HepG2 (cell line): ENCODE results near the gene FCN3. TPM values are rescaled to one million over a fixed set of nuclear protein-coding genes. Genes with fewer than 3 reads are reported as not detected.

Experiments
- ARNTL ChIP-seq: sonication (generic); formaldehyde crosslinking; IDR thresholded peaks from 2 replicates; pipeline ENCODE4 v1.4.0; 2020; ENCODE audit warnings: mild to moderate bottlenecking, missing genetic modification reagents
- CHD2 ChIP-seq: IDR thresholded peaks from 2 replicates; pipeline ENCODE4 v1.6.1; 2011; ENCODE audit warnings: low read depth, low read length, improper control_type of control experiment
- FLYWCH1 ChIP-seq: sonication (generic); formaldehyde crosslinking; IDR thresholded peaks from 2 replicates; pipeline ENCODE4 v1.8.1; 2023; ENCODE audit warnings: mild to moderate bottlenecking, missing genetic modification reagents
- FOXK1 ChIP-seq: sonication (generic); formaldehyde crosslinking; IDR thresholded peaks from 2 replicates; pipeline ENCODE4 v1.4.0; 2020; ENCODE audit warnings: low read depth, missing genetic modification reagents, borderline replicate concordance
- KLF6 ChIP-seq: IDR thresholded peaks from 2 replicates; pipeline ENCODE4 v1.8.0; 2016; ENCODE audit warnings: missing biosample characterization, missing genetic modification reagents
- KMT2B ChIP-seq: IDR thresholded peaks from 2 replicates; pipeline ENCODE4 v1.6.1; 2016; ENCODE audit warnings: missing genetic modification reagents, missing compliant biosample characterization
- MED13 ChIP-seq: sonication (generic); formaldehyde crosslinking; IDR thresholded peaks from 2 replicates; pipeline ENCODE4 v1.5.0; 2020; ENCODE audit warnings: missing genetic modification reagents
- PLRG1 ChIP-seq: fragments of 450-650 bp; conservative IDR thresholded peaks from 2 replicates; pipeline ENCODE4 v1.6.1; 2016
- SETDB1 ChIP-seq: sonication (generic); formaldehyde crosslinking; IDR thresholded peaks from 2 replicates; pipeline ENCODE4 v1.5.1; 2020; ENCODE audit warnings: missing genetic modification reagents, mild to moderate bottlenecking, borderline replicate concordance
- SSRP1 ChIP-seq: IDR thresholded peaks from 2 replicates; pipeline ENCODE4 v1.6.1; 2016; ENCODE audit warnings: control low read depth
- XRCC5 ChIP-seq: fragments of 200-400 bp; formaldehyde crosslinking; optimal IDR thresholded peaks from 2 replicates; pipeline ENCODE3; 2017; ENCODE audit warnings: mild to moderate bottlenecking, low read length
- ZBTB7B ChIP-seq: sonication (generic); formaldehyde crosslinking; IDR thresholded peaks from 2 replicates; pipeline ENCODE4 v1.4.0; 2020; ENCODE audit warnings: missing genetic modification reagents
- ZNF251 ChIP-seq: sonication (generic); formaldehyde crosslinking; IDR thresholded peaks from 2 replicates; pipeline ENCODE4 v1.9.0; 2021; ENCODE audit warnings: mild to moderate bottlenecking, missing genetic modification reagents
- ZNF3 ChIP-seq: IDR thresholded peaks from 2 replicates; pipeline ENCODE4 v1.7.0; 2017; ENCODE audit warnings: inconsistent platforms
- ZNF577 ChIP-seq: sonication (generic); formaldehyde crosslinking; IDR thresholded peaks from 2 replicates; pipeline ENCODE4 v1.4.0; 2020; ENCODE audit warnings: mild to moderate bottlenecking, low read depth, missing genetic modification reagents, borderline replicate concordance
- ZNF746 ChIP-seq: sonication (generic); formaldehyde crosslinking; IDR thresholded peaks from 2 replicates; pipeline ENCODE4 v1.8.0; 2022; ENCODE audit warnings: mild to moderate bottlenecking, missing genetic modification reagents
- ZNF792 ChIP-seq: IDR thresholded peaks from 2 replicates; pipeline ENCODE4 v1.6.1; 2016
- polyA plus RNA-seq, 8 experiments: library from polyadenylated mRNA; depleted of rRNA in 3 of 8; stranded (reverse) in 7 of 8; unstranded in 1 of 8; fragments of >200 nt; fragmentation: Illumina TruSeq in 4 of 8; extraction: Trizol in 4 of 8; gene quantifications; 2 replicates each; pipeline versions ENCODE4 v1.2.1 to v1.2.3, GENCODE V29; 2011 to 2016; ENCODE audit warnings: low read depth in 4 of 8, missing spikeins in 1 of 8, mixed read lengths in 1 of 8; ENCODE audit not compliant: insufficient read depth in 1 of 8
- total RNA-seq, 5 experiments: library from RNA; depleted of rRNA; stranded (reverse); fragments of >200 nt; fragmentation: Illumina TruSeq; extraction: Trizol; gene quantifications; 2 replicates each; pipeline ENCODE4 v1.2.3, GENCODE V29; 2016; ENCODE audit warnings: low read depth in 1 of 5
- TF ChIP-seq, protein P1 (sequence below): sonication (generic); formaldehyde crosslinking; IDR thresholded peaks from 2 replicates; pipeline ENCODE4 v1.5.1; 2020; ENCODE audit warnings: mild to moderate bottlenecking, missing genetic modification reagents
- TF ChIP-seq, protein P2 (sequence below): sonication (generic); formaldehyde crosslinking; IDR thresholded peaks from 2 replicates; pipeline ENCODE4 v1.4.0; 2020; ENCODE audit warnings: missing genetic modification reagents
- TF ChIP-seq, protein P3 (sequence below): sonication (generic); formaldehyde crosslinking; conservative IDR thresholded peaks from 2 replicates; pipeline ENCODE4 v1.4.0; 2020; ENCODE audit warnings: mild to moderate bottlenecking, missing genetic modification reagents, moderate library complexity
- TF ChIP-seq, protein P4 (sequence below): sonication (generic); formaldehyde crosslinking; IDR thresholded peaks from 2 replicates; pipeline ENCODE4 v1.9.0; 2021; ENCODE audit warnings: missing genetic modification reagents, borderline replicate concordance

Gene FCN3
- total and polyA plus RNA-seq, 2 of the 13 experiments (the other 11 are each of a cell fraction or from before 2014, with no cell fraction given), result not detected

DNA sequence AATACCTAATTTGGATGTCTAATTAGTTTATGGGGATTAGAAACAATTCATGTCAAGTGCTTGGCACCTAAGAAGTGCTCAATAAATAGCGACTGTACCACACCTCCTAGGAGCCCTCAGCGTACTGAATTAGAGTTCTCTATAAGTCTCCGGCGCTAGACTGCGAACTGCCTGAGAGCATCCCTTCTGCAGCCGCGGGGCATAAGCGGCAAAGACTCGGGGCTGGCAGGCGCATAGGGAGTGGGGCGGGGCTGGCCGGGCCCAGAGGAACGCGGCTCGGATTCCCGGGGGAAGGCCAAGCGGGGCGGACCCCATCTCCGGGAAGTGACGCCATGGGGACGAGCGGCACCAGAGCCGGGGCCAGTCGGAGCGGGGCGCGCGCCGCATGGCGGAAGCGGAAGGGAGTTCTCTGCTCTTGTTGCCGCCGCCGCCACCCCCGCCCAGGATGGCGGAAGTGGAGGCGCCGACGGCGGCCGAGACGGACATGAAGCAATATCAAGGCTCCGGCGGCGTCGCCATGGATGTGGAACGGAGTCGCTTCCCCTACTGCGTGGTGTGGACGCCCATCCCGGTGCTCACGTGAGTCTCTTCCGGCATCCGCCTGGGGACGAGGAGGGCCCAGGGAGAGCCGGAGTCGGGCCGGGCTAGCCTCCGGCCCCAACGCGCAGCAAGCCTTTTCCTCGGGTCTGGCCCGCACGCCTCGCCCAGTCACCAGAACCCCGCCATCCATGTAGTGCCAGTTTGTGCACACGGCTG, 52.6 kb downstream of the FCN3 start, which contains the start of gene TMEM222 (continued):
- TF ChIP-seq KLF6, result 0 out of 2 replicates have a peak, but pooled peaks have one; percentile 52
- TF ChIP-seq, protein P1, sequence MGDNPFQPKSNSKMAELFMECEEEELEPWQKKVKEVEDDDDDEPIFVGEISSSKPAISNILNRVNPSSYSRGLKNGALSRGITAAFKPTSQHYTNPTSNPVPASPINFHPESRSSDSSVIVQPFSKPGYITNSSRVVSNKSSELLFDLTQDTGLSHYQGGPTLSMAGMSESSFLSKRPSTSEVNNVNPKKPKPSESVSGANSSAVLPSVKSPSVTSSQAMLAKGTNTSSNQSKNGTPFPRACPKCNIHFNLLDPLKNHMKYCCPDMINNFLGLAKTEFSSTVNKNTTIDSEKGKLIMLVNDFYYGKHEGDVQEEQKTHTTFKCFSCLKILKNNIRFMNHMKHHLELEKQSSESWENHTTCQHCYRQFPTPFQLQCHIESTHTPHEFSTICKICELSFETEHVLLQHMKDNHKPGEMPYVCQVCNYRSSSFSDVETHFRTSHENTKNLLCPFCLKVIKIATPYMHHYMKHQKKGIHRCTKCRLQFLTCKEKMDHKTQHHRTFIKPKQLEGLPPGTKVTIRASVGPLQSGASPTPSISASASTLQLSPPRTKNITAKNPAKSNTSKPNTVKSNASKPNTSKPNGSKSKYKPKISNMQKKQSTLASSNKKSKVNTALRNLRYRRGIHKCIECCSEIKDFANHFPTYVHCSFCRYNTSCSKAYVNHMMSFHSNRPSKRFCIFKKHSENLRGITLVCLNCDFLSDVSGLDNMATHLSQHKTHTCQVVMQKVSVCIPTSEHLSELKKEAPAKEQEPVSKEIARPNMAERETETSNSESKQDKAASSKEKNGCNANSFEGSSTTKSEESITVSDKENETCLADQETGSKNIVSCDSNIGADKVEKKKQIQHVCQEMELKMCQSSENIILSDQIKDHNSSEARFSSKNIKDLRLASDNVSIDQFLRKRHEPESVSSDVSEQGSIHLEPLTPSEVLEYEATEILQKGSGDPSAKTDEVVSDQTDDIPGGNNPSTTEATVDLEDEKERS (CRISPR knock-in tag), result 0 out of 2 replicates have a peak, but pooled peaks have one; percentile 17
- peak; percentile 25; the same call in 1 of the 2 replicates for TF ChIP-seq CHD2
- no peak; the same call in 1 of the 2 replicates for TF ChIP-seq ZNF746 (CRISPR knock-in tag)
- TF ChIP-seq ZBTB7B, result peak; percentile 34; the same call in 1 of the 2 replicates
- TF ChIP-seq, protein P2, sequence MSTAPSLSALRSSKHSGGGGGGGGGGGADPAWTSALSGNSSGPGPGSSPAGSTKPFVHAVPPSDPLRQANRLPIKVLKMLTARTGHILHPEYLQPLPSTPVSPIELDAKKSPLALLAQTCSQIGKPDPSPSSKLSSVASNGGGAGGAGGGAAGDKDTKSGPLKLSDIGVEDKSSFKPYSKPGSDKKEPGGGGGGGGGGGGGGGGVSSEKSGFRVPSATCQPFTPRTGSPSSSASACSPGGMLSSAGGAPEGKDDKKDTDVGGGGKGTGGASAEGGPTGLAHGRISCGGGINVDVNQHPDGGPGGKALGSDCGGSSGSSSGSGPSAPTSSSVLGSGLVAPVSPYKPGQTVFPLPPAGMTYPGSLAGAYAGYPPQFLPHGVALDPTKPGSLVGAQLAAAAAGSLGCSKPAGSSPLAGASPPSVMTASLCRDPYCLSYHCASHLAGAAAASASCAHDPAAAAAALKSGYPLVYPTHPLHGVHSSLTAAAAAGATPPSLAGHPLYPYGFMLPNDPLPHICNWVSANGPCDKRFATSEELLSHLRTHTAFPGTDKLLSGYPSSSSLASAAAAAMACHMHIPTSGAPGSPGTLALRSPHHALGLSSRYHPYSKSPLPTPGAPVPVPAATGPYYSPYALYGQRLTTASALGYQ, result peak; percentile 70; the same call in 1 of the 2 replicates
- TF ChIP-seq ZNF792 (CRISPR knock-in tag), result peak; percentile 85; the same call in 1 of the 2 replicates
- TF ChIP-seq PLRG1, result no peak
- TF ChIP-seq ZNF577 (CRISPR knock-in tag), result no peak
- peak; percentile 43; the same call in 1 of the 2 replicates for TF ChIP-seq ARNTL (CRISPR knock-in tag)
- TF ChIP-seq SETDB1 (CRISPR knock-in tag), result no peak
- TF ChIP-seq MED13 (CRISPR knock-in tag), result peak; percentile 49; the same call in 1 of the 2 replicates
- 0 out of 2 replicates have a peak, but pooled peaks have one; percentile 5 for TF ChIP-seq FLYWCH1 (CRISPR knock-in tag)
- TF ChIP-seq, protein P3, sequence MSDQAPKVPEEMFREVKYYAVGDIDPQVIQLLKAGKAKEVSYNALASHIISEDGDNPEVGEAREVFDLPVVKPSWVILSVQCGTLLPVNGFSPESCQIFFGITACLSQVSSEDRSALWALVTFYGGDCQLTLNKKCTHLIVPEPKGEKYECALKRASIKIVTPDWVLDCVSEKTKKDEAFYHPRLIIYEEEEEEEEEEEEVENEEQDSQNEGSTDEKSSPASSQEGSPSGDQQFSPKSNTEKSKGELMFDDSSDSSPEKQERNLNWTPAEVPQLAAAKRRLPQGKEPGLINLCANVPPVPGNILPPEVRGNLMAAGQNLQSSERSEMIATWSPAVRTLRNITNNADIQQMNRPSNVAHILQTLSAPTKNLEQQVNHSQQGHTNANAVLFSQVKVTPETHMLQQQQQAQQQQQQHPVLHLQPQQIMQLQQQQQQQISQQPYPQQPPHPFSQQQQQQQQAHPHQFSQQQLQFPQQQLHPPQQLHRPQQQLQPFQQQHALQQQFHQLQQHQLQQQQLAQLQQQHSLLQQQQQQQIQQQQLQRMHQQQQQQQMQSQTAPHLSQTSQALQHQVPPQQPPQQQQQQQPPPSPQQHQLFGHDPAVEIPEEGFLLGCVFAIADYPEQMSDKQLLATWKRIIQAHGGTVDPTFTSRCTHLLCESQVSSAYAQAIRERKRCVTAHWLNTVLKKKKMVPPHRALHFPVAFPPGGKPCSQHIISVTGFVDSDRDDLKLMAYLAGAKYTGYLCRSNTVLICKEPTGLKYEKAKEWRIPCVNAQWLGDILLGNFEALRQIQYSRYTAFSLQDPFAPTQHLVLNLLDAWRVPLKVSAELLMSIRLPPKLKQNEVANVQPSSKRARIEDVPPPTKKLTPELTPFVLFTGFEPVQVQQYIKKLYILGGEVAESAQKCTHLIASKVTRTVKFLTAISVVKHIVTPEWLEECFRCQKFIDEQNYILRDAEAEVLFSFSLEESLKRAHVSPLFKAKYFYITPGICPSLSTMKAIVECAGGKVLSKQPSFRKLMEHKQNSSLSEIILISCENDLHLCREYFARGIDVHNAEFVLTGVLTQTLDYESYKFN, result peak; percentile 42
- TF ChIP-seq ZNF3 (CRISPR knock-in tag), result no peak
- peak; percentile 93 for TF ChIP-seq KMT2B (CRISPR knock-in tag)
- peak; percentile 97 for TF ChIP-seq FOXK1
- TF ChIP-seq XRCC5, result peak; percentile 98
- TF ChIP-seq ZNF251 (CRISPR knock-in tag), result no peak
- TF ChIP-seq, protein P4, sequence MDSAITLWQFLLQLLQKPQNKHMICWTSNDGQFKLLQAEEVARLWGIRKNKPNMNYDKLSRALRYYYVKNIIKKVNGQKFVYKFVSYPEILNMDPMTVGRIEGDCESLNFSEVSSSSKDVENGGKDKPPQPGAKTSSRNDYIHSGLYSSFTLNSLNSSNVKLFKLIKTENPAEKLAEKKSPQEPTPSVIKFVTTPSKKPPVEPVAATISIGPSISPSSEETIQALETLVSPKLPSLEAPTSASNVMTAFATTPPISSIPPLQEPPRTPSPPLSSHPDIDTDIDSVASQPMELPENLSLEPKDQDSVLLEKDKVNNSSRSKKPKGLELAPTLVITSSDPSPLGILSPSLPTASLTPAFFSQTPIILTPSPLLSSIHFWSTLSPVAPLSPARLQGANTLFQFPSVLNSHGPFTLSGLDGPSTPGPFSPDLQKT (CRISPR knock-in tag), result no peak
- no peak for TF ChIP-seq SSRP1 (CRISPR knock-in tag)
